K562 (cell line): ENCODE measurements around the gene ERO1B. TPM values are rescaled to one million over a fixed set of nuclear protein-coding genes. Genes with fewer than 3 reads are reported as not detected.

Experiments used
- ASH1L ChIP-seq: fragments of 450-650 bp; IDR thresholded peaks from 2 replicates; pipeline ENCODE4 v1.6.1; 2018; ENCODE audit warnings: borderline replicate concordance, mild to moderate bottlenecking, low read depth; ENCODE audit not compliant: partially characterized antibody
- CGGBP1 ChIP-seq: fragments of 250-450 bp; sonication (Bioruptor Pico); IDR thresholded peaks from 2 replicates; pipeline ENCODE4 v1.9.0; 2021; ENCODE audit warnings: mild to moderate bottlenecking
- DLX4 ChIP-seq: fragments of 250-450 bp; sonication (Bioruptor Pico); IDR thresholded peaks from 2 replicates; pipeline ENCODE4 v1.6.1; 2021; ENCODE audit warnings: mild to moderate bottlenecking
- EHMT2 ChIP-seq: fragments of 450-650 bp; IDR thresholded peaks from 2 replicates; pipeline ENCODE4 v1.6.1; 2018; ENCODE audit warnings: antibody characterized with exemption
- ELF2 ChIP-seq: fragments of 250-450 bp; sonication (Bioruptor Pico); IDR thresholded peaks from 2 replicates; pipeline ENCODE4 v1.5.0; 2021; ENCODE audit warnings: mild to moderate bottlenecking
- ETS2 ChIP-seq: IDR thresholded peaks from 2 replicates; pipeline ENCODE4 v1.6.1; 2016; ENCODE audit warnings: borderline replicate concordance, missing genetic modification characterization, mild to moderate bottlenecking, moderate library complexity, missing compliant biosample characterization; ENCODE audit not compliant: poor library complexity, severe bottlenecking
- FOXJ2 ChIP-seq: fragments of 200-800 bp; sonication (Bioruptor generic); IDR thresholded peaks from 2 replicates; pipeline ENCODE4 v1.6.1; 2016; ENCODE audit warnings: missing genetic modification characterization, missing compliant biosample characterization
- FOXM1 ChIP-seq, 2 experiments: fragments of 450-650 bp in 1 of 2; sonication (generic) in 1 of 2; formaldehyde crosslinking in 1 of 2; IDR thresholded peaks; 2 replicates each; pipeline versions ENCODE4 v1.6.1 to v1.9.0; 2017 to 2022; ENCODE audit warnings: low read depth in 2 of 2, mild to moderate bottlenecking in 2 of 2, missing genetic modification reagents in 1 of 2, moderate library complexity in 1 of 2
- HOXB6 ChIP-seq: fragments of 250-450 bp; sonication (Bioruptor Pico); IDR thresholded peaks from 2 replicates; pipeline ENCODE4 v1.5.1; 2022; ENCODE audit warnings: mild to moderate bottlenecking, borderline replicate concordance
- IRF9 ChIP-seq: fragments of 450-650 bp; IDR thresholded peaks from 2 replicates; pipeline ENCODE4 v1.6.1; 2016; ENCODE audit warnings: missing biosample characterization, missing genetic modification characterization
- RBFOX2 ChIP-seq: fragments of 200-400 bp; formaldehyde crosslinking; IDR thresholded peaks from 2 replicates; pipeline ENCODE4 v1.6.1; 2017; ENCODE audit warnings: low read depth, mild to moderate bottlenecking, low read length, moderate library complexity
- REST ChIP-seq, 2 experiments: fragments of 450-650 bp; formaldehyde crosslinking in 1 of 2; IDR thresholded peaks; 2 replicates each; pipeline versions ENCODE4 v1.4.0 to v1.6.1; 2014 to 2020; ENCODE audit warnings: mild to moderate bottlenecking in 2 of 2, borderline replicate concordance in 1 of 2, low read depth in 1 of 2
- TFAP4 ChIP-seq: sonication (generic); formaldehyde crosslinking; IDR thresholded peaks from 2 replicates; pipeline ENCODE4 v1.8.0; 2022; ENCODE audit warnings: missing genetic modification reagents, mild to moderate bottlenecking, moderate library complexity, borderline replicate concordance
- TSC22D4 ChIP-seq: fragments of 450-650 bp; IDR thresholded peaks from 2 replicates; pipeline ENCODE4 v1.6.1; 2016; ENCODE audit warnings: missing genetic modification characterization, missing biosample characterization, control low read depth
- ZNF165 ChIP-seq: fragments of 250-450 bp; sonication (Bioruptor Pico); IDR thresholded peaks from 2 replicates; pipeline ENCODE4 v1.4.0; 2020; ENCODE audit warnings: borderline replicate concordance
- polyA plus RNA-seq, 8 experiments: library from polyadenylated mRNA; depleted of rRNA in 4 of 8; stranded (reverse) in 5 of 8; unstranded in 3 of 8; fragments of >200 nt; fragmentation: Nextera tagmentation in 2 of 8; fragmentation: Illumina TruSeq in 1 of 8; extraction: Ambion mirVana in 2 of 8; extraction: Trizol in 1 of 8; gene quantifications; 2 replicates each; pipeline versions ENCODE4 v1.2.1 to v1.2.3, GENCODE V29; 2011 to 2014; ENCODE audit warnings: inconsistent platforms in 1 of 8, missing spikeins in 1 of 8
- total RNA-seq, 7 experiments: library from RNA; depleted of rRNA in 6 of 7; stranded (reverse); fragments of >200 nt in 6 of 7; fragmentation: Illumina TruSeq in 2 of 7; extraction: Trizol in 2 of 7; gene quantifications; 2 replicates each; pipeline versions ENCODE4 v1.2.1 to v1.2.3, GENCODE V29; 2011 to 2021; ENCODE audit warnings: low replicate concordance in 1 of 7

ERO1B gene
- total and polyA plus RNA-seq, 9 of the 15 experiments (the other 6 are each of a cell fraction or from before 2014, with no cell fraction given), result 0.59 to 6.4 (median 4.2) TPM

- TF ChIP-seq FOXM1 (IDR thresholded peaks at IDR 0.05; ENCODE audit: low read depth) (no peak), FOXM1 (CRISPR knock-in tag; IDR thresholded peaks at IDR 0.05; ENCODE audit: low read depth) (no peak), RBFOX2 (peak; percentile 99), DLX4 (CRISPR knock-in tag) (no peak), ZNF165 (CRISPR knock-in tag) (peak; percentile 61; the same call in 1 of the 2 replicates), ETS2 (peak; percentile 46), TFAP4 (peak; percentile 87), ELF2 (CRISPR knock-in tag) (no peak), FOXJ2 (tag) (0 out of 2 replicates have a peak, but pooled peaks have one; percentile 11), EHMT2 (no peak), CGGBP1 (peak; percentile 68; the same call in 1 of the 2 replicates), HOXB6 (CRISPR knock-in tag) (no peak), REST (IDR thresholded peaks at IDR 0.05; ENCODE audit: borderline replicate concordance) (no peak), REST (CRISPR knock-in tag; IDR thresholded peaks at IDR 0.05; ENCODE audit: low read depth) (peak; percentile 75), ASH1L (no peak), TSC22D4 (no peak), IRF9 (no peak)
Measured at GRCh38 chr1:236281654-236282424, at the start of gene ERO1B (continued).
